Measurements from ENCODE around the gene PTGDR.

PTGDR gene

GRCh38 chr14:52283099-52283498, 15.6 kb downstream of the PTGDR start:
- Histone ChIP-seq H3K9me3 (ENCODE audit: control insufficient read depth, insufficient read depth, low read length) (no peaks in the 10 kb centered on the region), H3K27me3 (ENCODE audit: control insufficient read depth, insufficient read depth, low read length) (no peaks in the 10 kb centered on the region), H3K9ac (ENCODE audit: low read depth, low read length) (no peak overlapping the region), H3K4me3 (ENCODE audit: low read depth, low read length) (no peak overlapping the region), H3K4me1 (ENCODE audit: control insufficient read depth, insufficient read depth, low read length) (peaks cover 23% of the 10 kb centered on the region), H3K36me3 (ENCODE audit: control insufficient read depth, insufficient read depth, low read length) (no peaks in the 10 kb centered on the region), H3K27ac (ENCODE audit: low read depth, low read length) (no peak overlapping the region)

GRCh38 chr14:52286661-52287649, 19.5 kb downstream of the PTGDR start:
- Histone ChIP-seq H3K9me3 (ENCODE audit: control insufficient read depth, insufficient read depth, low read length) (no peaks in the 10 kb centered on the region), H3K9ac (ENCODE audit: low read depth, low read length) (no peak overlapping the region), H3K36me3 (ENCODE audit: control insufficient read depth, insufficient read depth, low read length) (no peaks in the 10 kb centered on the region), H3K27ac (ENCODE audit: low read depth, low read length) (no peak overlapping the region), H3K4me3 (ENCODE audit: low read depth, low read length) (no peak overlapping the region), H3K27me3 (ENCODE audit: control insufficient read depth, insufficient read depth, low read length) (no peaks in the 10 kb centered on the region), H3K4me1 (ENCODE audit: control insufficient read depth, insufficient read depth, low read length) (peaks cover 19% of the 10 kb centered on the region)

GRCh38 chr14:52296378-52296777, 28.9 kb downstream of the PTGDR start:
- Histone ChIP-seq H3K4me3 (ENCODE audit: low read depth, low read length) (no peak overlapping the region), H3K36me3 (ENCODE audit: control insufficient read depth, insufficient read depth, low read length) (no peaks in the 10 kb centered on the region), H3K27ac (ENCODE audit: low read depth, low read length) (no peak overlapping the region), H3K9me3 (ENCODE audit: control insufficient read depth, insufficient read depth, low read length) (no peaks in the 10 kb centered on the region), H3K27me3 (ENCODE audit: control insufficient read depth, insufficient read depth, low read length) (no peaks in the 10 kb centered on the region), H3K4me1 (ENCODE audit: control insufficient read depth, insufficient read depth, low read length) (no peaks in the 10 kb centered on the region), H3K9ac (ENCODE audit: low read depth, low read length) (no peak overlapping the region)

GRCh38 chr14:52298795-52299194, 31.3 kb downstream of the PTGDR start:
- Histone ChIP-seq H3K9me3 (ENCODE audit: control insufficient read depth, insufficient read depth, low read length) (no peaks in the 10 kb centered on the region), H3K27ac (ENCODE audit: low read depth, low read length) (no peak overlapping the region), H3K4me3 (ENCODE audit: low read depth, low read length) (no peak overlapping the region), H3K9ac (ENCODE audit: low read depth, low read length) (no peak overlapping the region), H3K27me3 (ENCODE audit: control insufficient read depth, insufficient read depth, low read length) (no peaks in the 10 kb centered on the region), H3K36me3 (ENCODE audit: control insufficient read depth, insufficient read depth, low read length) (no peaks in the 10 kb centered on the region), H3K4me1 (ENCODE audit: control insufficient read depth, insufficient read depth, low read length) (0 out of 2 replicates have a peak, but pooled peaks cover under 1% of the 10 kb centered on the region)

- no peak overlapping the region for H3K27ac ChIP-seq (ENCODE audit: low read depth, low read length)
- H3K9me3 ChIP-seq (ENCODE audit: control insufficient read depth, insufficient read depth, low read length): no peaks in the 10 kb centered on the region
- no peak overlapping the region for H3K9ac ChIP-seq (ENCODE audit: low read depth, low read length)
- no peaks in the 10 kb centered on the region for H3K27me3 ChIP-seq (ENCODE audit: control insufficient read depth, insufficient read depth, low read length)
- peaks cover 10% of the 10 kb centered on the region; the same call in 1 of the 2 replicates for H3K4me1 ChIP-seq (ENCODE audit: control insufficient read depth, insufficient read depth, low read length)
- H3K4me3 ChIP-seq (ENCODE audit: low read depth, low read length): no peak overlapping the region
- no peaks in the 10 kb centered on the region for H3K36me3 ChIP-seq (ENCODE audit: control insufficient read depth, insufficient read depth, low read length)
These were observed 32.3 kb downstream of the PTGDR start for GRCh38 chr14:52299692-52300278.

GRCh38 chr14:52303236-52303635, 35.7 kb downstream of the PTGDR start:
- H3K9ac ChIP-seq (ENCODE audit: low read depth, low read length): no peak overlapping the region
- no peaks in the 10 kb centered on the region for H3K9me3 ChIP-seq (ENCODE audit: control insufficient read depth, insufficient read depth, low read length)
- peaks cover 13% of the 10 kb centered on the region; the same call in 1 of the 2 replicates for H3K4me1 ChIP-seq (ENCODE audit: control insufficient read depth, insufficient read depth, low read length)
- H3K27me3 ChIP-seq (ENCODE audit: control insufficient read depth, insufficient read depth, low read length): no peaks in the 10 kb centered on the region
- no peaks in the 10 kb centered on the region for H3K36me3 ChIP-seq (ENCODE audit: control insufficient read depth, insufficient read depth, low read length)
- H3K27ac ChIP-seq (ENCODE audit: low read depth, low read length): no peak overlapping the region
- H3K4me3 ChIP-seq (ENCODE audit: low read depth, low read length): no peak overlapping the region

GRCh38 chr14:52304248-52304904, 36.9 kb downstream of the PTGDR start:
- Histone ChIP-seq H3K36me3 (ENCODE audit: control insufficient read depth, insufficient read depth, low read length) (no peaks in the 10 kb centered on the region), H3K9ac (ENCODE audit: low read depth, low read length) (no peak overlapping the region), H3K4me3 (ENCODE audit: low read depth, low read length) (no peak overlapping the region), H3K9me3 (ENCODE audit: control insufficient read depth, insufficient read depth, low read length) (no peaks in the 10 kb centered on the region), H3K27ac (ENCODE audit: low read depth, low read length) (no peak overlapping the region), H3K27me3 (ENCODE audit: control insufficient read depth, insufficient read depth, low read length) (no peaks in the 10 kb centered on the region), H3K4me1 (ENCODE audit: control insufficient read depth, insufficient read depth, low read length) (peaks cover 13% of the 10 kb centered on the region; the same call in 1 of the 2 replicates)

- Histone ChIP-seq H3K4me1 (ENCODE audit: control insufficient read depth, insufficient read depth, low read length) (peaks cover 13% of the 10 kb centered on the region; the same call in 1 of the 2 replicates), H3K27me3 (ENCODE audit: control insufficient read depth, insufficient read depth, low read length) (no peaks in the 10 kb centered on the region), H3K36me3 (ENCODE audit: control insufficient read depth, insufficient read depth, low read length) (no peaks in the 10 kb centered on the region), H3K9me3 (ENCODE audit: control insufficient read depth, insufficient read depth, low read length) (no peaks in the 10 kb centered on the region), H3K9ac (ENCODE audit: low read depth, low read length) (no peak overlapping the region), H3K4me3 (ENCODE audit: low read depth, low read length) (no peak overlapping the region), H3K27ac (ENCODE audit: low read depth, low read length) (no peak overlapping the region)
These were observed 37.5 kb downstream of the PTGDR start for GRCh38 chr14:52305014-52305413.

GRCh38 chr14:52307376-52307775, 39.9 kb downstream of the PTGDR start:
- H3K4me3 ChIP-seq (ENCODE audit: low read depth, low read length): no peak overlapping the region
- no peaks in the 10 kb centered on the region for H3K9me3 ChIP-seq (ENCODE audit: control insufficient read depth, insufficient read depth, low read length)
- H3K36me3 ChIP-seq (ENCODE audit: control insufficient read depth, insufficient read depth, low read length): no peaks in the 10 kb centered on the region
- H3K4me1 ChIP-seq (ENCODE audit: control insufficient read depth, insufficient read depth, low read length): peaks cover 13% of the 10 kb centered on the region; the same call in 1 of the 2 replicates
- no peak overlapping the region for H3K27ac ChIP-seq (ENCODE audit: low read depth, low read length)
- peaks cover 11% of the 10 kb centered on the region for H3K27me3 ChIP-seq (ENCODE audit: control insufficient read depth, insufficient read depth, low read length)
- no peak overlapping the region for H3K9ac ChIP-seq (ENCODE audit: low read depth, low read length)

- H3K4me3 ChIP-seq (ENCODE audit: low read depth, low read length): no peak overlapping the region
- H3K9me3 ChIP-seq (ENCODE audit: control insufficient read depth, insufficient read depth, low read length): no peaks in the 10 kb centered on the region
- H3K27ac ChIP-seq (ENCODE audit: low read depth, low read length): no peak overlapping the region
- no peak overlapping the region for H3K9ac ChIP-seq (ENCODE audit: low read depth, low read length)
- H3K27me3 ChIP-seq (ENCODE audit: control insufficient read depth, insufficient read depth, low read length): peaks cover 16% of the 10 kb centered on the region
- peaks cover 13% of the 10 kb centered on the region; the same call in 1 of the 2 replicates for H3K4me1 ChIP-seq (ENCODE audit: control insufficient read depth, insufficient read depth, low read length)
- no peaks in the 10 kb centered on the region for H3K36me3 ChIP-seq (ENCODE audit: control insufficient read depth, insufficient read depth, low read length)
These were observed 40.4 kb downstream of the PTGDR start for GRCh38 chr14:52307905-52308304.
